Endothelial cell of umbilical vein (primary cell): ENCODE data around the gene ALDH1A2. TPM values are rescaled to one million over a fixed set of nuclear protein-coding genes. Genes with fewer than 3 reads are reported as not detected.

Experiments
- BruUV-seq: library from RNA; stranded (reverse); fragments of 400-500 nt; replicated peaks from 2 replicates; lab custom pipeline; 2021; lab: Mats Ljungman, UMichigan
- CTCF ChIA-PET: fragments of 300-600, 350-600 bp; sonication (Branson Sonifier 250); formaldehyde crosslinking; loops from one replicate; lab custom pipeline; 2021; ENCODE audit warnings: antibody characterized with exemption, inconsistent platforms; lab: Charles Lee
- POLR2A ChIA-PET: fragments of 300-600, 350-600 bp; sonication (Branson Sonifier 250); formaldehyde crosslinking; loops from one replicate; lab custom pipeline; 2021; ENCODE audit warnings: antibody characterized with exemption, inconsistent platforms; lab: Charles Lee
- DNase-seq: peaks from one replicate; pipeline ENCODE4 v3.0.0-alpha.2; 2011; ENCODE audit warnings: low read depth, low spot score
- FAIRE-seq: peaks from 2 replicates; lab custom pipeline; 2011; peaks lifted over from hg19 to GRCh38; lab: Jason Lieb, UNC
- H2AFZ ChIP-seq: 2 replicates; pipeline ENCODE4 v1.6.0; 2012; ENCODE audit warnings: low read depth, low read length, control low read depth, inconsistent platforms
- H3K27ac ChIP-seq: 2 replicates; pipeline ENCODE4 v1.5.1; 2011; ENCODE audit warnings: low read depth, mild to moderate bottlenecking, control low read depth, low read length, moderate library complexity; ENCODE audit not compliant: insufficient read depth
- H3K27me3 ChIP-seq, 2 experiments: 2 replicates each; pipeline versions ENCODE4 v1.6.0 to v1.6.1; 2011; ENCODE audit warnings: low read length in 2 of 2, mixed read lengths in 1 of 2; ENCODE audit not compliant: control insufficient read depth in 2 of 2, insufficient read depth in 2 of 2
- H3K36me3 ChIP-seq, 2 experiments: 2 replicates in 1 of 2; 3 replicates in 1 of 2; pipeline ENCODE4 v1.5.1; 2011; ENCODE audit warnings: low read length in 2 of 2, mild to moderate bottlenecking in 1 of 2, moderate library complexity in 1 of 2; ENCODE audit not compliant: control insufficient read depth in 2 of 2, insufficient read depth in 2 of 2; ENCODE audit errors: extremely low read depth in 1 of 2
- H3K4me1 ChIP-seq: 3 replicates; pipeline ENCODE4 v1.5.1; 2011; ENCODE audit warnings: mild to moderate bottlenecking, low read length; ENCODE audit not compliant: control insufficient read depth, insufficient read depth; ENCODE audit errors: extremely low read depth
- H3K4me2 ChIP-seq: 2 replicates; pipeline ENCODE4 v1.6.1; 2011; ENCODE audit warnings: low read length, control low read depth, mixed read lengths; ENCODE audit not compliant: insufficient read depth
- H3K4me3 ChIP-seq, 3 experiments: fragments of 200-600 bp in 1 of 3; sonication (generic), shearing (Covaris generic) in 1 of 3; replicated peaks in 1 of 3; 2 replicates each; pipeline ENCODE4 v1.5.1; 2011 to 2016; ENCODE audit warnings: control low read depth in 3 of 3, low read length in 3 of 3, mild to moderate bottlenecking in 2 of 3, inconsistent platforms in 1 of 3, low read depth in 1 of 3, moderate library complexity in 1 of 3; ENCODE audit not compliant: insufficient read depth in 1 of 3
- H3K79me2 ChIP-seq: 2 replicates; pipeline ENCODE4 v1.6.0; 2012; ENCODE audit warnings: low read length, inconsistent platforms; ENCODE audit not compliant: control insufficient read depth, insufficient read depth
- H3K9ac ChIP-seq: replicated peaks from 2 replicates; pipeline ENCODE3; 2011; ENCODE audit warnings: low read length, control low read depth; ENCODE audit not compliant: insufficient read depth; ENCODE audit errors: extremely low read depth
- H3K9me1 ChIP-seq: replicated peaks from 3 replicates; pipeline ENCODE4 v1.6.0; 2011; ENCODE audit warnings: mild to moderate bottlenecking, low read length; ENCODE audit not compliant: control insufficient read depth, insufficient read depth; ENCODE audit errors: extremely low read depth
- H3K9me3 ChIP-seq: replicated peaks from 2 replicates; pipeline ENCODE4 v1.5.1; 2012; ENCODE audit warnings: low read length, inconsistent platforms; ENCODE audit not compliant: control insufficient read depth, insufficient read depth
- H4K20me1 ChIP-seq: replicated peaks from 2 replicates; pipeline ENCODE3; 2011; ENCODE audit warnings: mild to moderate bottlenecking, low read length; ENCODE audit not compliant: control insufficient read depth, insufficient read depth; ENCODE audit errors: extremely low read depth
- CTCF ChIP-seq, 2 donors: IDR thresholded peaks; 1 replicate in 1 of 2; 2 replicates in 1 of 2; pipeline ENCODE4 v1.5.1; 2011; ENCODE audit warnings: low read length in 2 of 2, mild to moderate bottlenecking in 2 of 2, moderate library complexity in 2 of 2, control low read depth in 1 of 2, inconsistent platforms in 1 of 2, low read depth in 1 of 2; ENCODE audit not compliant: insufficient read depth in 1 of 2; ENCODE audit errors: extremely low read depth in 1 of 2
- EZH2 ChIP-seq: IDR thresholded peaks from 2 replicates; pipeline ENCODE4 v1.6.1; 2012; ENCODE audit warnings: borderline replicate concordance, low read depth, mild to moderate bottlenecking, moderate library complexity, low read length, inconsistent platforms; ENCODE audit not compliant: severe bottlenecking
- FOS ChIP-seq: IDR thresholded peaks from 2 replicates; pipeline ENCODE4 v1.6.1; 2011; ENCODE audit warnings: mild to moderate bottlenecking, low read length, moderate library complexity, borderline replicate concordance; ENCODE audit not compliant: insufficient read depth
- GATA2 ChIP-seq: IDR thresholded peaks from 2 replicates; pipeline ENCODE4 v1.7.0; 2011; ENCODE audit warnings: low read depth, mild to moderate bottlenecking, moderate library complexity, mixed read lengths, low read length; ENCODE audit not compliant: insufficient read length, insufficient read depth
- JUN ChIP-seq: IDR thresholded peaks from 2 replicates; pipeline ENCODE4 v1.6.1; 2011; ENCODE audit warnings: borderline replicate concordance, low read depth; ENCODE audit not compliant: insufficient read length, insufficient read depth
- MAX ChIP-seq: IDR thresholded peaks from 2 replicates; pipeline ENCODE4 v1.6.1; 2011; ENCODE audit not compliant: insufficient read depth, insufficient read length
- MYC ChIP-seq: IDR thresholded peaks from one replicate; pipeline ENCODE4 v1.6.1; 2011; ENCODE audit warnings: mild to moderate bottlenecking, low read depth, low read length
- POLR2A ChIP-seq: IDR thresholded peaks from 2 replicates; pipeline ENCODE4 v1.6.1; 2012; ENCODE audit warnings: low read depth, mild to moderate bottlenecking, control low read depth, low read length
- POLR2AphosphoS5 ChIP-seq: IDR thresholded peaks from 2 replicates; pipeline ENCODE4 v1.6.1; 2012; ENCODE audit warnings: low read depth, mild to moderate bottlenecking, control low read depth, low read length, moderate library complexity; ENCODE audit not compliant: insufficient read depth
- dilution Hi-C: fragments of 300-500 bp; cut with MboI; formaldehyde crosslinking; loops from one replicate; pipeline ENCODE4 v1.15.0; 2019; ENCODE audit warnings: low sequenced_read_pairs; ENCODE audit not compliant: extremely low pct_ligation_motif_present
- intact Hi-C: fragments of 100-400 bp; cut with micrococcal nuclease; formaldehyde crosslinking; loops from one replicate; pipeline ENCODE4 v1.10.0; 2022
- polyA plus RNA-seq, 4 experiments: library from polyadenylated mRNA; depleted of rRNA in 3 of 4; stranded (reverse) in 3 of 4; unstranded in 1 of 4; fragments of >200 nt; gene quantifications; 2 replicates each; pipeline versions ENCODE4 v1.2.1 to v1.2.3, GENCODE V29; 2011 to 2012; ENCODE audit warnings: missing spikeins in 1 of 4
- total RNA-seq: library from RNA; stranded (reverse); gene quantifications from 2 replicates; pipeline ENCODE4 v1.2.3, GENCODE V29; 2021

ALDH1A2 gene
- total and polyA plus RNA-seq, 2 donors (not counting 3 experiments of a cell fraction or from before 2014, with no cell fraction given): 16.3 to 34.9 TPM

- ChIA-PET CTCF (interaction anchor here (1.6 kb wide), 1 partner anchor 12 kb away, joined by 4 read pairs; no protein-coding TSS in a partner anchor), POLR2A (no interaction called here)
Observed at GRCh38 chr15:57910672-57911071, 154.8 kb downstream of the ALDH1A2 start.

More at GRCh38 chr15:57910672-57911071, 154.8 kb downstream of the ALDH1A2 start:
- Histone ChIP-seq H3K4me1 (peaks cover 7% of the 10 kb centered on the region), H4K20me1 (no peaks in the 10 kb centered on the region), H3K79me2 (no peaks in the 10 kb centered on the region), H3K4me3 (no peak overlapping the region), H2AFZ (no peak overlapping the region), H3K27ac (no peak overlapping the region), H3K9ac (no peak overlapping the region), H3K9me3 (no peaks in the 10 kb centered on the region), H3K27me3 (no peaks in the 10 kb centered on the region), H3K9me1 (no peaks in the 10 kb centered on the region), H3K36me3 (no peaks in the 10 kb centered on the region), H3K4me2 (no peak overlapping the region)
- intact Hi-C loops (no loop called here), dilution Hi-C loops (no loop called here)
- TF ChIP-seq FOS: no peak
- no peak for TF ChIP-seq POLR2AphosphoS5
- no peak for TF ChIP-seq EZH2
- TF ChIP-seq GATA2: no peak
- TF ChIP-seq JUN: no peak
- TF ChIP-seq MAX: no peak
- TF ChIP-seq CTCF (IDR thresholded peaks at IDR 0.05; ENCODE audit: extremely low read depth in 1 of 2, insufficient read depth in 1 of 2, low read depth in 1 of 2, low read length in 2 of 2): no peak
- TF ChIP-seq MYC: no peak
- no peak for TF ChIP-seq POLR2A
- no peak for FAIRE-seq
- no TSS peak for BruUV-seq
- no peak for DNase-seq
